Endothelial cell of umbilical vein (primary cell): ENCODE measurements around the gene ABCA2. TPM values are rescaled to one million over a fixed set of nuclear protein-coding genes. Genes with fewer than 3 reads are reported as not detected.

Experiments
- BruUV-seq: library from RNA; stranded (reverse); fragments of 400-500 nt; replicated peaks from 2 replicates; lab custom pipeline; 2021; lab: Mats Ljungman, UMichigan
- CTCF ChIA-PET: fragments of 300-600, 350-600 bp; sonication (Branson Sonifier 250); formaldehyde crosslinking; loops from one replicate; lab custom pipeline; 2021; ENCODE audit warnings: antibody characterized with exemption, inconsistent platforms; lab: Charles Lee
- POLR2A ChIA-PET: fragments of 300-600, 350-600 bp; sonication (Branson Sonifier 250); formaldehyde crosslinking; loops from one replicate; lab custom pipeline; 2021; ENCODE audit warnings: antibody characterized with exemption, inconsistent platforms; lab: Charles Lee
- DNase-seq: peaks from one replicate; pipeline ENCODE4 v3.0.0-alpha.2; 2011; ENCODE audit warnings: low read depth, low spot score
- FAIRE-seq: peaks from 2 replicates; lab custom pipeline; 2011; peaks lifted over from hg19 to GRCh38; lab: Jason Lieb, UNC
- H2AFZ ChIP-seq: 2 replicates; pipeline ENCODE4 v1.6.0; 2012; ENCODE audit warnings: low read depth, low read length, control low read depth, inconsistent platforms
- H3K27ac ChIP-seq: 2 replicates; pipeline ENCODE4 v1.5.1; 2011; ENCODE audit warnings: low read depth, mild to moderate bottlenecking, control low read depth, low read length, moderate library complexity; ENCODE audit not compliant: insufficient read depth
- H3K27me3 ChIP-seq, 2 experiments: 2 replicates each; pipeline versions ENCODE4 v1.6.0 to v1.6.1; 2011; ENCODE audit warnings: low read length in 2 of 2, mixed read lengths in 1 of 2; ENCODE audit not compliant: control insufficient read depth in 2 of 2, insufficient read depth in 2 of 2
- H3K36me3 ChIP-seq, 2 experiments: 2 replicates in 1 of 2; 3 replicates in 1 of 2; pipeline ENCODE4 v1.5.1; 2011; ENCODE audit warnings: low read length in 2 of 2, mild to moderate bottlenecking in 1 of 2, moderate library complexity in 1 of 2; ENCODE audit not compliant: control insufficient read depth in 2 of 2, insufficient read depth in 2 of 2; ENCODE audit errors: extremely low read depth in 1 of 2
- H3K4me1 ChIP-seq: 3 replicates; pipeline ENCODE4 v1.5.1; 2011; ENCODE audit warnings: mild to moderate bottlenecking, low read length; ENCODE audit not compliant: control insufficient read depth, insufficient read depth; ENCODE audit errors: extremely low read depth
- H3K4me2 ChIP-seq: 2 replicates; pipeline ENCODE4 v1.6.1; 2011; ENCODE audit warnings: low read length, control low read depth, mixed read lengths; ENCODE audit not compliant: insufficient read depth
- H3K4me3 ChIP-seq, 3 experiments: fragments of 200-600 bp in 1 of 3; sonication (generic), shearing (Covaris generic) in 1 of 3; replicated peaks in 1 of 3; 2 replicates each; pipeline ENCODE4 v1.5.1; 2011 to 2016; ENCODE audit warnings: control low read depth in 3 of 3, low read length in 3 of 3, mild to moderate bottlenecking in 2 of 3, inconsistent platforms in 1 of 3, low read depth in 1 of 3, moderate library complexity in 1 of 3; ENCODE audit not compliant: insufficient read depth in 1 of 3
- H3K79me2 ChIP-seq: 2 replicates; pipeline ENCODE4 v1.6.0; 2012; ENCODE audit warnings: low read length, inconsistent platforms; ENCODE audit not compliant: control insufficient read depth, insufficient read depth
- H3K9ac ChIP-seq: replicated peaks from 2 replicates; pipeline ENCODE3; 2011; ENCODE audit warnings: low read length, control low read depth; ENCODE audit not compliant: insufficient read depth; ENCODE audit errors: extremely low read depth
- H3K9me1 ChIP-seq: replicated peaks from 3 replicates; pipeline ENCODE4 v1.6.0; 2011; ENCODE audit warnings: mild to moderate bottlenecking, low read length; ENCODE audit not compliant: control insufficient read depth, insufficient read depth; ENCODE audit errors: extremely low read depth
- H3K9me3 ChIP-seq: replicated peaks from 2 replicates; pipeline ENCODE4 v1.5.1; 2012; ENCODE audit warnings: low read length, inconsistent platforms; ENCODE audit not compliant: control insufficient read depth, insufficient read depth
- H4K20me1 ChIP-seq: replicated peaks from 2 replicates; pipeline ENCODE3; 2011; ENCODE audit warnings: mild to moderate bottlenecking, low read length; ENCODE audit not compliant: control insufficient read depth, insufficient read depth; ENCODE audit errors: extremely low read depth
- CTCF ChIP-seq, 2 donors: IDR thresholded peaks; 1 replicate in 1 of 2; 2 replicates in 1 of 2; pipeline ENCODE4 v1.5.1; 2011; ENCODE audit warnings: low read length in 2 of 2, mild to moderate bottlenecking in 2 of 2, moderate library complexity in 2 of 2, control low read depth in 1 of 2, inconsistent platforms in 1 of 2, low read depth in 1 of 2; ENCODE audit not compliant: insufficient read depth in 1 of 2; ENCODE audit errors: extremely low read depth in 1 of 2
- EZH2 ChIP-seq: IDR thresholded peaks from 2 replicates; pipeline ENCODE4 v1.6.1; 2012; ENCODE audit warnings: borderline replicate concordance, low read depth, mild to moderate bottlenecking, moderate library complexity, low read length, inconsistent platforms; ENCODE audit not compliant: severe bottlenecking
- FOS ChIP-seq: IDR thresholded peaks from 2 replicates; pipeline ENCODE4 v1.6.1; 2011; ENCODE audit warnings: mild to moderate bottlenecking, low read length, moderate library complexity, borderline replicate concordance; ENCODE audit not compliant: insufficient read depth
- GATA2 ChIP-seq: IDR thresholded peaks from 2 replicates; pipeline ENCODE4 v1.7.0; 2011; ENCODE audit warnings: low read depth, mild to moderate bottlenecking, moderate library complexity, mixed read lengths, low read length; ENCODE audit not compliant: insufficient read length, insufficient read depth
- JUN ChIP-seq: IDR thresholded peaks from 2 replicates; pipeline ENCODE4 v1.6.1; 2011; ENCODE audit warnings: borderline replicate concordance, low read depth; ENCODE audit not compliant: insufficient read length, insufficient read depth
- MAX ChIP-seq: IDR thresholded peaks from 2 replicates; pipeline ENCODE4 v1.6.1; 2011; ENCODE audit not compliant: insufficient read depth, insufficient read length
- MYC ChIP-seq: IDR thresholded peaks from one replicate; pipeline ENCODE4 v1.6.1; 2011; ENCODE audit warnings: mild to moderate bottlenecking, low read depth, low read length
- POLR2A ChIP-seq: IDR thresholded peaks from 2 replicates; pipeline ENCODE4 v1.6.1; 2012; ENCODE audit warnings: low read depth, mild to moderate bottlenecking, control low read depth, low read length
- POLR2AphosphoS5 ChIP-seq: IDR thresholded peaks from 2 replicates; pipeline ENCODE4 v1.6.1; 2012; ENCODE audit warnings: low read depth, mild to moderate bottlenecking, control low read depth, low read length, moderate library complexity; ENCODE audit not compliant: insufficient read depth
- dilution Hi-C: fragments of 300-500 bp; cut with MboI; formaldehyde crosslinking; loops from one replicate; pipeline ENCODE4 v1.15.0; 2019; ENCODE audit warnings: low sequenced_read_pairs; ENCODE audit not compliant: extremely low pct_ligation_motif_present
- intact Hi-C: fragments of 100-400 bp; cut with micrococcal nuclease; formaldehyde crosslinking; loops from one replicate; pipeline ENCODE4 v1.10.0; 2022
- polyA plus RNA-seq, 4 experiments: library from polyadenylated mRNA; depleted of rRNA in 3 of 4; stranded (reverse) in 3 of 4; unstranded in 1 of 4; fragments of >200 nt; gene quantifications; 2 replicates each; pipeline versions ENCODE4 v1.2.1 to v1.2.3, GENCODE V29; 2011 to 2012; ENCODE audit warnings: missing spikeins in 1 of 4
- total RNA-seq: library from RNA; stranded (reverse); gene quantifications from 2 replicates; pipeline ENCODE4 v1.2.3, GENCODE V29; 2021

Gene ABCA2
- total and polyA plus RNA-seq, 2 donors (not counting 3 experiments of a cell fraction or from before 2014, with no cell fraction given): 20.0 to 29.1 TPM

GRCh38 chr9:136961279-136962065 is 66.6 kb downstream of the ABCA2 start:
- Histone ChIP-seq H2AFZ (no peak overlapping the region), H3K9me3 (no peaks in the 10 kb centered on the region), H3K4me3 (no peak overlapping the region), H3K79me2 (no peaks in the 10 kb centered on the region), H3K9ac (no peak overlapping the region), H3K27ac (no peak overlapping the region), H4K20me1 (no peaks in the 10 kb centered on the region), H3K9me1 (no peaks in the 10 kb centered on the region), H3K36me3 (no peaks in the 10 kb centered on the region), H3K4me1 (no peaks in the 10 kb centered on the region), H3K4me2 (no peak overlapping the region), H3K27me3 (no peaks in the 10 kb centered on the region)
- ChIA-PET CTCF (no interaction called here), POLR2A (no interaction called here)
- intact Hi-C loops (no loop called here), dilution Hi-C loops (no loop called here)
- TF ChIP-seq MAX (no peak), JUN (no peak), POLR2AphosphoS5 (no peak), GATA2 (no peak), CTCF (IDR thresholded peaks at IDR 0.05; ENCODE audit: extremely low read depth in 1 of 2, insufficient read depth in 1 of 2, low read depth in 1 of 2, low read length in 2 of 2) (no peak), POLR2A (no peak), FOS (no peak), MYC (no peak), EZH2 (no peak)
- no TSS peak for BruUV-seq
- no peak for FAIRE-seq
- DNase-seq: no peak
